IMR-90 (cell line): ENCODE data around the gene POLG2. TPM values are rescaled to one million over a fixed set of nuclear protein-coding genes. Genes with fewer than 3 reads are reported as not detected.
A peak's percentile ranks its signal among the peaks of the same experiment; 100 is the strongest.

ENCODE experiments used
- ATAC-seq: fragments of 200-7000 bp; cut with Tn5 transposase; 2 replicates; pipeline ENCODE4 v1.9.1; 2020; ENCODE audit warnings: low read depth, mild to moderate bottlenecking, moderate library complexity
- BruUV-seq: library from RNA; stranded (reverse); fragments of 400-500 nt; replicated peaks from 2 replicates; lab custom pipeline; 2021; lab: Mats Ljungman, UMichigan
- CTCF ChIA-PET: fragments of 300-600 bp; formaldehyde crosslinking; extraction: SDS; loops from one replicate; lab custom pipeline; 2021; ENCODE audit warnings: antibody characterized with exemption; lab: Yijun Ruan, JAX
- POLR2A ChIA-PET: fragments of 300-600 bp; sonication (Branson Sonifier 250); formaldehyde crosslinking; loops from one replicate; lab custom pipeline; 2022; ENCODE audit warnings: antibody characterized with exemption; ENCODE audit not compliant: unreplicated experiment; lab: Charles Lee
- DNase-seq: peaks from one replicate; pipeline ENCODE4 v3.0.0; 2013
- H2AFZ ChIP-seq: replicated peaks from 2 replicates; pipeline ENCODE3; 2013; ENCODE audit warnings: low read length, mild to moderate bottlenecking; ENCODE audit not compliant: poor library complexity
- H2AK5ac ChIP-seq: 2 replicates; pipeline ENCODE4 v1.6.1; 2013; ENCODE audit warnings: low read depth, low read length, inconsistent platforms
- H2AK9ac ChIP-seq: replicated peaks from 2 replicates; pipeline ENCODE3; 2013; ENCODE audit warnings: mild to moderate bottlenecking, low read depth, low read length, moderate library complexity; ENCODE audit not compliant: poor library complexity
- H2BK120ac ChIP-seq: 2 replicates; pipeline ENCODE4 v1.6.1; 2013; ENCODE audit warnings: low read depth, low read length, inconsistent platforms
- H2BK15ac ChIP-seq: 3 replicates; pipeline ENCODE4 v1.6.1; 2013; ENCODE audit warnings: low read depth, low read length, inconsistent platforms
- H2BK20ac ChIP-seq: 2 replicates; pipeline ENCODE4 v1.6.1; 2013; ENCODE audit warnings: low read depth, mild to moderate bottlenecking, inconsistent platforms, low read length, moderate library complexity
- H2BK5ac ChIP-seq: 2 replicates; pipeline ENCODE4 v1.6.1; 2013; ENCODE audit warnings: mild to moderate bottlenecking, low read depth, low read length, inconsistent platforms; ENCODE audit not compliant: poor library complexity, severe bottlenecking
- H3K14ac ChIP-seq: replicated peaks from 2 replicates; pipeline ENCODE4 v1.6.1; 2013; ENCODE audit warnings: low read depth, low read length, inconsistent platforms
- H3K18ac ChIP-seq: 2 replicates; pipeline ENCODE4 v1.6.1; 2013; ENCODE audit warnings: low read depth, low read length, control low read depth
- H3K23ac ChIP-seq: 2 replicates; pipeline ENCODE4 v1.6.1; 2013; ENCODE audit warnings: low read depth, low read length, inconsistent platforms
- H3K27ac ChIP-seq: 2 replicates; pipeline ENCODE4 v1.5.1; 2013; ENCODE audit warnings: mild to moderate bottlenecking, control low read depth, low read length; ENCODE audit not compliant: insufficient read depth
- H3K27me3 ChIP-seq: 2 replicates; pipeline ENCODE4 v1.6.1; 2013; ENCODE audit warnings: low read length; ENCODE audit not compliant: control insufficient read depth, insufficient read depth
- H3K36me3 ChIP-seq: 2 replicates; pipeline ENCODE4 v1.6.1; 2013; ENCODE audit warnings: low read length, mixed read lengths; ENCODE audit not compliant: control insufficient read depth, insufficient read depth
- H3K4ac ChIP-seq: 2 replicates; pipeline ENCODE4 v1.6.1; 2013; ENCODE audit warnings: low read depth, low read length, inconsistent platforms
- H3K4me1 ChIP-seq: 2 replicates; pipeline ENCODE4 v1.6.1; 2013; ENCODE audit warnings: low read length, mixed read lengths; ENCODE audit not compliant: control insufficient read depth, insufficient read depth
- H3K4me2 ChIP-seq: 2 replicates; pipeline ENCODE4 v1.6.1; 2013; ENCODE audit warnings: low read depth, mild to moderate bottlenecking, control low read depth, low read length, moderate library complexity
- H3K4me3 ChIP-seq: 2 replicates; pipeline ENCODE4 v1.5.1; 2013; ENCODE audit warnings: low read depth, mild to moderate bottlenecking, control low read depth, low read length, moderate library complexity; ENCODE audit not compliant: insufficient read depth
- H3K56ac ChIP-seq: 2 replicates; pipeline ENCODE4 v1.6.1; 2013; ENCODE audit warnings: low read length, inconsistent platforms; ENCODE audit not compliant: insufficient read depth; ENCODE audit errors: extremely low read depth
- H3K79me1 ChIP-seq, 2 experiments: 2 replicates each; pipeline ENCODE4 v1.6.1; 2013; ENCODE audit warnings: low read length in 2 of 2, inconsistent platforms in 1 of 2, low read depth in 1 of 2
- H3K9ac ChIP-seq: 2 replicates; pipeline ENCODE4 v1.6.1; 2013; ENCODE audit warnings: low read depth, low read length, control low read depth
- H3K9me1 ChIP-seq: 2 replicates; pipeline ENCODE4 v1.6.1; 2013; ENCODE audit warnings: low read length, inconsistent platforms; ENCODE audit not compliant: insufficient read depth
- H3K9me3 ChIP-seq: 2 replicates; pipeline ENCODE4 v1.6.1; 2013; ENCODE audit warnings: low read length; ENCODE audit not compliant: control insufficient read depth, insufficient read depth
- H4K20me1 ChIP-seq: 2 replicates; pipeline ENCODE4 v1.6.1; 2013; ENCODE audit warnings: low read length, inconsistent platforms; ENCODE audit not compliant: insufficient read depth
- H4K5ac ChIP-seq: 2 replicates; pipeline ENCODE4 v1.6.1; 2013; ENCODE audit warnings: mild to moderate bottlenecking, low read depth, low read length, control low read depth
- H4K8ac ChIP-seq, 2 experiments: 2 replicates each; pipeline ENCODE4 v1.6.1; 2013; ENCODE audit warnings: low read depth in 2 of 2, low read length in 2 of 2, control low read depth in 1 of 2, inconsistent platforms in 1 of 2
- H4K91ac ChIP-seq: 2 replicates; pipeline ENCODE4 v1.6.1; 2013; ENCODE audit warnings: low read depth, low read length, inconsistent platforms; ENCODE audit not compliant: insufficient read depth
- MAZ ChIP-seq: IDR thresholded peaks from 2 replicates; pipeline ENCODE4 v1.6.1; 2012; ENCODE audit warnings: low read depth, mild to moderate bottlenecking, low read length, improper control_type of control experiment, moderate library complexity, borderline replicate concordance
- POLR2A ChIP-seq: IDR thresholded peaks from 2 replicates; pipeline ENCODE4 v1.6.1; 2012; ENCODE audit warnings: mild to moderate bottlenecking, low read depth, low read length
- RAD21 ChIP-seq: IDR thresholded peaks from 2 replicates; pipeline ENCODE4 v1.6.1; 2012; ENCODE audit warnings: low read length, improper control_type of control experiment
- WGBS, 2 experiments: methylation state at CpG; one replicate each; pipeline versions ENCODE4 v1.1.5 to v1.1.7; 2013; ENCODE audit warnings: missing lambda C conversion rate in 2 of 2; ENCODE audit not compliant: insufficient read length in 1 of 2; ENCODE audit errors: extremely low coverage in 2 of 2; 5-methylcytosine and 5-hydroxymethylcytosine counted together
- dilution Hi-C: fragments of 300-500 bp; cut with HindIII; formaldehyde crosslinking; loops from one replicate; pipeline ENCODE4 v1.14.3; 2018; ENCODE audit warnings: low sequenced_read_pairs; ENCODE audit not compliant: unreplicated experiment
- in situ Hi-C: fragments of 300-500 bp; cut with MboI; formaldehyde crosslinking; loops from 3 replicates; pipeline ENCODE4 v1.14.3; 2019; ENCODE audit warnings: low sequenced_read_pairs, inconsistent platforms, mixed read lengths
- intact Hi-C: fragments of 100-400 bp; cut with micrococcal nuclease; formaldehyde crosslinking; loops from 2 replicates; pipeline ENCODE4 v1.10.0; 2022
- polyA plus RNA-seq, 3 experiments: library from polyadenylated mRNA; depleted of rRNA; stranded (reverse); fragments of >200 nt; gene quantifications; 2 replicates each; pipeline ENCODE4 v1.2.3, GENCODE V29; 2012; ENCODE audit warnings: low replicate concordance in 1 of 3
- total RNA-seq: library from RNA; depleted of rRNA; stranded (reverse); fragments of >200 nt; gene quantifications from 2 replicates; pipeline ENCODE4 v1.2.3, GENCODE V29; 2012

POLG2 gene
- total and polyA plus RNA-seq, 2 of the 4 experiments (the other 2 are of a cell fraction): 7.0 to 7.7 TPM

GRCh38 chr17:64533784-64534183 is 36.9 kb upstream of the POLG2 start:
- intact Hi-C loops: no loop called here
- CTCF ChIA-PET: no interaction called here

More at GRCh38 chr17:64533784-64534183, 36.9 kb upstream of the POLG2 start:
- Histone ChIP-seq H2AK5ac (no peak overlapping the region), H2AK9ac (no peak overlapping the region), H2BK5ac (no peak overlapping the region), H2BK15ac (no peak overlapping the region), H2BK20ac (no peak overlapping the region), H3K79me1 (peaks cover 3 to 55% of the 10 kb centered on the region in 2 experiments; a peak in 3 of 4 replicates), H3K27me3 (no peaks in the 10 kb centered on the region), H2AFZ (no peak overlapping the region), H3K23ac (no peak overlapping the region), H3K36me3 (peaks cover 54% of the 10 kb centered on the region), H4K8ac (peak overlapping the region in 1 of 2 experiments; percentile 12; a peak in 2 of 4 replicates), H3K56ac (no peak overlapping the region), H3K9me3 (no peaks in the 10 kb centered on the region), H3K18ac (no peak overlapping the region), H3K4me2 (no peak overlapping the region), H3K9me1 (peaks cover 18% of the 10 kb centered on the region; the same call in 1 of the 2 replicates), H3K4me3 (no peak overlapping the region), H3K9ac (no peak overlapping the region), H4K5ac (no peak overlapping the region), H3K27ac (no peak overlapping the region), H3K4ac (no peak overlapping the region), H4K20me1 (peaks cover 54% of the 10 kb centered on the region), H2BK120ac (no peak overlapping the region), H3K14ac (no peak overlapping the region), H4K91ac (no peak overlapping the region), H3K4me1 (no peaks in the 10 kb centered on the region)
- in situ Hi-C loops (no loop called here), dilution Hi-C loops (no loop called here)
- BruUV-seq: no TSS peak
- POLR2A ChIA-PET: no interaction called here
- no peak for ATAC-seq
- 100% methylated on average over 1 of the region's 2 CpGs; no CpG with 5 or more reads in 1 of the 2 experiments for WGBS, 2 experiments
- TF ChIP-seq POLR2A (0 out of 2 replicates have a peak, but pooled peaks have one; percentile 6), RAD21 (no peak), MAZ (no peak)
- no peak for DNase-seq
